Parathyroid adenoma (tissue), 2 donors: Measurements from ENCODE around the gene HSP90B1.

Source experiments
- H2AFZ ChIP-seq: fragments of 300-600 bp; sonication (generic); one replicate; pipeline ENCODE4 v1.7.0; 2017; ENCODE audit warnings: antibody characterized with exemption, mild to moderate bottlenecking
- H3K27ac ChIP-seq: fragments of 300-600 bp; sonication (generic); one replicate; pipeline ENCODE4 v1.7.0; 2017
- H3K27me3 ChIP-seq: fragments of 300-600 bp; sonication (generic); one replicate; pipeline ENCODE4 v1.7.0; 2017; ENCODE audit warnings: low read length; ENCODE audit not compliant: control insufficient read depth, insufficient read depth
- H3K36me3 ChIP-seq: fragments of 300-600 bp; sonication (generic); one replicate; pipeline ENCODE4 v1.7.0; 2017; ENCODE audit warnings: low read length; ENCODE audit not compliant: control insufficient read depth, insufficient read depth
- H3K4me1 ChIP-seq: fragments of 300-600 bp; sonication (generic); one replicate; pipeline ENCODE4 v1.7.0; 2017; ENCODE audit warnings: control low read depth
- H3K4me2 ChIP-seq: fragments of 300-600 bp; sonication (generic); one replicate; pipeline ENCODE4 v1.7.0; 2017; ENCODE audit warnings: low read length
- H3K4me3 ChIP-seq: fragments of 300-600 bp; sonication (generic); one replicate; pipeline ENCODE4 v1.7.0; 2017; ENCODE audit warnings: low read depth, low read length
- H3K79me2 ChIP-seq: fragments of 300-600 bp; sonication (generic); one replicate; pipeline ENCODE4 v1.7.0; 2017; ENCODE audit warnings: control low read depth
- H3K9ac ChIP-seq: fragments of 300-600 bp; sonication (generic); one replicate; pipeline ENCODE4 v1.7.0; 2017; ENCODE audit warnings: mild to moderate bottlenecking
- H3K9me3 ChIP-seq: fragments of 300-600 bp; sonication (generic); one replicate; pipeline ENCODE4 v1.7.0; 2017; ENCODE audit warnings: low read length; ENCODE audit not compliant: control insufficient read depth
- TF ChIP-seq, protein P1 (sequence below): fragments of 300-600 bp; sonication (generic); IDR thresholded peaks from one replicate; pipeline ENCODE4 v1.7.0; 2017; ENCODE audit warnings: antibody characterized with exemption, mild to moderate bottlenecking
- donor health status: primary hyperparathyroidism.

HSP90B1 gene

DNA sequence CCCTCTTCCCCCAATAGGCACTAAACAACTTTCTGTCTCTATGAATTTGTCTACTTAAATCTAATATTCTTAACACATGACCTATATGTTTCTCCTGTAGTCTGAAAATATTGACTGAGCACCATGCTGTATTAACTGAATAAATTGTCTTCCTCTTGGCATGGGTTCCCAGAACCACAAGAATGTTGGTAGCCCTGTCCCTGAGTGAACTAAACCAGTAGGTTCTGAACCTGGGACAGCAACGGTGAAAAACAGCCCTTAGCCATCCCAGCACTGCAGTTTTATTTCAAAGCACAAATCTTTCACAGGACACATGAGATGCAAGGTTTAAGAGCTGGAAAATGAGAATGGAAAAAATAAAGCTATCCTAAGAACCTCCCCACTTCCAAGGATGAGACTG lies 20.4 kb upstream of the HSP90B1 start:
- no peaks in the 10 kb centered on the region for H3K36me3 ChIP-seq
- no peaks in the 10 kb centered on the region for H3K9me3 ChIP-seq
- no peak overlapping the region for H2AFZ ChIP-seq
- H3K4me3 ChIP-seq, result no peak overlapping the region
- TF ChIP-seq, protein P1, sequence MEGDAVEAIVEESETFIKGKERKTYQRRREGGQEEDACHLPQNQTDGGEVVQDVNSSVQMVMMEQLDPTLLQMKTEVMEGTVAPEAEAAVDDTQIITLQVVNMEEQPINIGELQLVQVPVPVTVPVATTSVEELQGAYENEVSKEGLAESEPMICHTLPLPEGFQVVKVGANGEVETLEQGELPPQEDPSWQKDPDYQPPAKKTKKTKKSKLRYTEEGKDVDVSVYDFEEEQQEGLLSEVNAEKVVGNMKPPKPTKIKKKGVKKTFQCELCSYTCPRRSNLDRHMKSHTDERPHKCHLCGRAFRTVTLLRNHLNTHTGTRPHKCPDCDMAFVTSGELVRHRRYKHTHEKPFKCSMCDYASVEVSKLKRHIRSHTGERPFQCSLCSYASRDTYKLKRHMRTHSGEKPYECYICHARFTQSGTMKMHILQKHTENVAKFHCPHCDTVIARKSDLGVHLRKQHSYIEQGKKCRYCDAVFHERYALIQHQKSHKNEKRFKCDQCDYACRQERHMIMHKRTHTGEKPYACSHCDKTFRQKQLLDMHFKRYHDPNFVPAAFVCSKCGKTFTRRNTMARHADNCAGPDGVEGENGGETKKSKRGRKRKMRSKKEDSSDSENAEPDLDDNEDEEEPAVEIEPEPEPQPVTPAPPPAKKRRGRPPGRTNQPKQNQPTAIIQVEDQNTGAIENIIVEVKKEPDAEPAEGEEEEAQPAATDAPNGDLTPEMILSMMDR, result no peak
- H3K4me2 ChIP-seq, result no peak overlapping the region
- no peaks in the 10 kb centered on the region for H3K79me2 ChIP-seq
- no peak overlapping the region for H3K9ac ChIP-seq
- no peaks in the 10 kb centered on the region for H3K4me1 ChIP-seq
- no peaks in the 10 kb centered on the region for H3K27me3 ChIP-seq
- H3K27ac ChIP-seq, result no peak overlapping the region

DNA sequence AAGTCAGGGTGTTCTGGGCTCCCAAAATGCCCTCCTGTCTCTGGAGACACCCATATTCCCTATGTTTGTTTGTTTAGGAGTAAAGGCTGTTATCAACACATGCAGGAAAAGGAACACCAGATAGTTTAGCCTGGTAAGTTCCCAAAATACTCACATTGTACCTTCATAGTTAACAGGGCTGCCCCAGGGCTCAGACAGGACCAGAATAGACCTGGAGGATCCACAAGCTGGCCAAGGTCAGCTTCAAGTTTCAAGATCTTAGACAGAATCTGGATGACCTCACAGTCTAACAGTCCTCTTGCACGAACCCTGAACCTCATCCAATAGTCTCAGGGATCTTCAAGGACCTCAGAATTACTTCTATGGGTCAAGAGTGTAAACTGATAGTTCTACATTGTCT lies 18.1 kb upstream of the HSP90B1 start:
- H3K27me3 ChIP-seq, result no peaks in the 10 kb centered on the region
- H3K27ac ChIP-seq, result no peak overlapping the region
- no peak overlapping the region for H3K9ac ChIP-seq
- H3K9me3 ChIP-seq, result no peaks in the 10 kb centered on the region
- TF ChIP-seq, protein P1, result no peak
- H3K4me3 ChIP-seq, result no peak overlapping the region
- H3K36me3 ChIP-seq, result no peaks in the 10 kb centered on the region
- no peaks in the 10 kb centered on the region for H3K79me2 ChIP-seq
- no peak overlapping the region for H2AFZ ChIP-seq
- H3K4me2 ChIP-seq, result no peak overlapping the region
- peaks cover 11% of the 10 kb centered on the region for H3K4me1 ChIP-seq

DNA sequence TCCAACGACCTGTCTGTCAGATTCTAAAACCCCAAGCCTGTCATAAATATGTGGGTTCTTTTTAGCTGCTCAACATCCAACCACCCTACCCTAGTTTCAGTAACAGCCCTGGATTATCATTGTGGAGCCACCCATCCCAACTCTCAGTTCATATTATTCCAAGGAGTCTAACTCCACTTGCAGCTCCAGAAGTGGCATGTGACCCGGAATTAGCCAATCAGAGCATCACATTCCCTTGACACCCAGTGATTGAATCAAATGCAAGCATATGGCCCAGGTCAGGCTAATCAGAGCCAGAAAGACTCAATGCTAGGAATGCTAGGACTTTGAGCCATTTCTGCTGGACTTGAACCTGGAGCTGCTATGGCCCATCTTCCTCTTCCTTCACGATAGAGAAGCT lies 17.1 kb upstream of the HSP90B1 start:
- no peak overlapping the region for H3K4me2 ChIP-seq
- no peak overlapping the region for H2AFZ ChIP-seq
- H3K9ac ChIP-seq, result no peak overlapping the region
- TF ChIP-seq, protein P1, result no peak
- H3K4me3 ChIP-seq, result no peak overlapping the region
- no peaks in the 10 kb centered on the region for H3K36me3 ChIP-seq
- H3K27ac ChIP-seq, result no peak overlapping the region
- no peaks in the 10 kb centered on the region for H3K9me3 ChIP-seq
- H3K4me1 ChIP-seq, result peaks cover 11% of the 10 kb centered on the region
- H3K27me3 ChIP-seq, result no peaks in the 10 kb centered on the region
- no peaks in the 10 kb centered on the region for H3K79me2 ChIP-seq

DNA sequence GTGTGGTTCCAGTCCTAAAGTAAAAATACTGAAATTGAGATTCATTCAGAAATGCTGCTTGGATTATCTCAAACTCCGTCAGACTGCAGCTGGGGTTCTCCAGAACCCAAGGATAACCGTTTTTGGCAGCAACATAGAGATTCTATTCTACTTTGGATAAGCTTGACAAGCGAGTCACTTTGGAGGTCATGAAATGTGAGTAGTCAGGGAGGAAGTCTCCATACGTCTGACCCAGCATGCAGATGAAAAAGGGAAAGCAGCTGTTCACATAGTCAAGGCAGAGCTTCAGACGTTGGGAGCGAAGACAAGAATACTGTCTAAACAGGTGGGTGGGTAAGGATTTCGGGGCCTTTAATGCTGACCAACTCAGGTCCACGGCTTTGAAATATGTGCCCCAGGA lies 14.9 kb upstream of the HSP90B1 start:
- H3K4me2 ChIP-seq, result no peak overlapping the region
- no peaks in the 10 kb centered on the region for H3K27me3 ChIP-seq
- no peaks in the 10 kb centered on the region for H3K36me3 ChIP-seq
- H3K9me3 ChIP-seq, result no peaks in the 10 kb centered on the region
- TF ChIP-seq, protein P1, result no peak
- peak overlapping the region; percentile 79 for H2AFZ ChIP-seq
- H3K79me2 ChIP-seq, result no peaks in the 10 kb centered on the region
- H3K4me3 ChIP-seq, result no peak overlapping the region
- no peak overlapping the region for H3K9ac ChIP-seq
- H3K27ac ChIP-seq, result no peak overlapping the region
- H3K4me1 ChIP-seq, result peaks cover 11% of the 10 kb centered on the region

DNA sequence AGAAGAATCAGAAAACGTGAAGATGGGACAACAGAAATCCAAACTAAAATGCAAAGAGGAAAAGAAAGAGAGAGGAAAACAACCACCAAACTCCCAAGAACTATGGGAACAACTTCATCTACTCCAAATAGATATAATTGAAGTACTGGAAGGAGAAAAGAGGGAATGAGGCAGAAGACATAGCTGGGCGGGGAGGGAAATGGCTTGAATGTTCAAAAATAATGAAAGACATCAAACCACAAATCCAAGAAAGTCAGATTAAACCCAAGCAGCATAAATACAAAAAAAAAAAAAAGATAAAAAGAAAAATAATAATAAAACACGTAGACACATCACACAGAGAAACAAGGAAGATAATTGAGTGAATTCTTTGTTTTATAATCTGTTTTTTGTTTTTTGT lies 12.3 kb upstream of the HSP90B1 start:
- Histone ChIP-seq H3K4me3 (no peak overlapping the region), H3K9me3 (no peaks in the 10 kb centered on the region), H3K36me3 (no peaks in the 10 kb centered on the region), H3K4me2 (no peak overlapping the region), H3K27me3 (no peaks in the 10 kb centered on the region), H3K9ac (no peak overlapping the region), H2AFZ (no peak overlapping the region), H3K4me1 (peaks cover 11% of the 10 kb centered on the region), H3K79me2 (no peaks in the 10 kb centered on the region), H3K27ac (no peak overlapping the region)
- TF ChIP-seq, protein P1, result no peak
